A673 (cell line): Measurements from ENCODE around the gene SLC2A8. TPM values are rescaled to one million over a fixed set of nuclear protein-coding genes. Genes with fewer than 3 reads are reported as not detected.

Experiments
- BruUV-seq: library from RNA; stranded (reverse); fragments of 400-500 nt; replicated peaks from 2 replicates; lab custom pipeline; 2021; lab: Mats Ljungman, UMichigan
- CTCF ChIA-PET: fragments of 300-600 bp; sonication (Branson Sonifier 250); formaldehyde crosslinking; loops from one replicate; lab custom pipeline; 2022; ENCODE audit warnings: antibody characterized with exemption; lab: Charles Lee
- POLR2A ChIA-PET: fragments of 300-600 bp; sonication (Branson Sonifier 250); formaldehyde crosslinking; loops from one replicate; lab custom pipeline; 2022; ENCODE audit warnings: antibody characterized with exemption; ENCODE audit not compliant: low non-redundant PET; lab: Charles Lee
- DNase-seq: peaks from one replicate; pipeline ENCODE4 v3.0.0-alpha.2; 2015; ENCODE audit warnings: low spot score
- H3K27ac ChIP-seq: fragments of 200-600 bp; sonication (generic); 2 replicates; pipeline ENCODE4 v1.5.1; 2016; ENCODE audit warnings: mixed run types, low read depth, mild to moderate bottlenecking, mixed read lengths, antibody characterized with exemption, low read length; ENCODE audit not compliant: poor library complexity, severe bottlenecking
- H3K27me3 ChIP-seq: fragments of 200-600 bp; sonication (generic); replicated peaks from 2 replicates; pipeline ENCODE4 v1.6.1; 2017; ENCODE audit warnings: mixed run types, low read depth, mild to moderate bottlenecking, mixed read lengths, antibody characterized with exemption, low read length; ENCODE audit not compliant: insufficient read depth, poor library complexity
- H3K36me3 ChIP-seq: fragments of 200-600 bp; sonication (generic); 2 replicates; pipeline ENCODE4 v1.6.1; 2016; ENCODE audit warnings: mixed run types, mild to moderate bottlenecking, mixed read lengths, antibody characterized with exemption, low read length; ENCODE audit not compliant: insufficient read depth, poor library complexity, severe bottlenecking
- H3K4me1 ChIP-seq: fragments of 200-600 bp; sonication (generic); 2 replicates; pipeline ENCODE4 v1.6.1; 2017; ENCODE audit warnings: mixed run types, mild to moderate bottlenecking, mixed read lengths, antibody characterized with exemption, low read length; ENCODE audit not compliant: insufficient read depth, poor library complexity, severe bottlenecking
- H3K4me3 ChIP-seq: fragments of 200-600 bp; sonication (generic); 2 replicates; pipeline ENCODE4 v1.5.1; 2016; ENCODE audit warnings: low read depth, mixed run types, mild to moderate bottlenecking, mixed read lengths, low read length; ENCODE audit not compliant: poor library complexity, severe bottlenecking
- H3K9me3 ChIP-seq: fragments of 200-600 bp; sonication (generic); 2 replicates; pipeline ENCODE4 v1.6.1; 2016; ENCODE audit warnings: mixed run types, low read depth, mild to moderate bottlenecking, mixed read lengths, antibody characterized with exemption, low read length; ENCODE audit not compliant: poor library complexity, severe bottlenecking
- CTCF ChIP-seq: fragments of 300-800, 200-600 bp; sonication (generic); conservative IDR thresholded peaks from 2 replicates; pipeline ENCODE4 v1.5.1; 2017; ENCODE audit warnings: low read depth, mild to moderate bottlenecking, antibody characterized with exemption, low read length, moderate library complexity, mixed read lengths
- EZH2 ChIP-seq: fragments of 200-600 bp; sonication (generic); IDR thresholded peaks from 2 replicates; pipeline ENCODE4 v1.6.1; 2017; ENCODE audit warnings: borderline replicate concordance, low read depth, mild to moderate bottlenecking, mixed read lengths, antibody characterized with exemption, low read length; ENCODE audit not compliant: poor library complexity, severe bottlenecking
- intact Hi-C: fragments of 100-400 bp; cut with micrococcal nuclease; formaldehyde crosslinking; loops from one replicate; pipeline ENCODE4 v1.10.0; 2022; ENCODE audit not compliant: unreplicated experiment
- total RNA-seq: library from RNA; stranded (reverse); gene quantifications from 2 replicates; pipeline ENCODE4 v1.2.3, GENCODE V29; 2021

Gene SLC2A8
- total RNA-seq, 1 experiment from 2014 or later: 12.7 TPM

- POLR2A ChIA-PET: no interaction called here
- intact Hi-C loops: no loop called here
These were observed 10.0 kb upstream of the SLC2A8 start for GRCh38 chr9:127386981-127387380.

GRCh38 chr9:127388037-127388855, 8.7 kb upstream of the SLC2A8 start:
- H3K36me3 ChIP-seq: no peaks in the 10 kb centered on the region
- TF ChIP-seq EZH2: no peak
- TF ChIP-seq CTCF: no peak
- CTCF ChIA-PET: no interaction called here
- no TSS peak for BruUV-seq
- intact Hi-C loops: no loop called here
- no peak overlapping the region for H3K4me3 ChIP-seq
- POLR2A ChIA-PET: no interaction called here
- no peaks in the 10 kb centered on the region for H3K27me3 ChIP-seq
- no peak overlapping the region for H3K27ac ChIP-seq
- DNase-seq: peak; percentile 71
- H3K4me1 ChIP-seq: peaks cover 5% of the 10 kb centered on the region
- no peaks in the 10 kb centered on the region for H3K9me3 ChIP-seq

More at GRCh38 chr9:127386981-127387380, 10.0 kb upstream of the SLC2A8 start:
- no peak for DNase-seq
- Histone ChIP-seq H3K27ac (no peak overlapping the region), H3K4me1 (peaks cover 5% of the 10 kb centered on the region), H3K4me3 (no peak overlapping the region), H3K27me3 (no peaks in the 10 kb centered on the region), H3K36me3 (no peaks in the 10 kb centered on the region), H3K9me3 (no peaks in the 10 kb centered on the region)
- TF ChIP-seq EZH2 (no peak), CTCF (no peak)
- CTCF ChIA-PET: interaction anchor here (0.7 kb wide), 1 partner anchor 131 kb away, joined by 3 read pairs; no protein-coding TSS in a partner anchor
- BruUV-seq: no TSS peak

GRCh38 chr9:127388856-127389238, 8.1 kb upstream of the SLC2A8 start:
- Histone ChIP-seq H3K9me3 (no peaks in the 10 kb centered on the region), H3K4me1 (peaks cover 5% of the 10 kb centered on the region), H3K27me3 (no peaks in the 10 kb centered on the region), H3K27ac (no peak overlapping the region), H3K36me3 (no peaks in the 10 kb centered on the region), H3K4me3 (no peak overlapping the region)
- no peak for TF ChIP-seq EZH2
- no peak for TF ChIP-seq CTCF
- ChIA-PET CTCF (no interaction called here), POLR2A (no interaction called here)
- intact Hi-C loops: no loop called here
- BruUV-seq: no TSS peak
- DNase-seq: no peak
